ENCODE data around the gene SLC1A5.
A peak's percentile ranks its signal among the peaks of the same experiment; 100 is the strongest.

Gene SLC1A5

DNA sequence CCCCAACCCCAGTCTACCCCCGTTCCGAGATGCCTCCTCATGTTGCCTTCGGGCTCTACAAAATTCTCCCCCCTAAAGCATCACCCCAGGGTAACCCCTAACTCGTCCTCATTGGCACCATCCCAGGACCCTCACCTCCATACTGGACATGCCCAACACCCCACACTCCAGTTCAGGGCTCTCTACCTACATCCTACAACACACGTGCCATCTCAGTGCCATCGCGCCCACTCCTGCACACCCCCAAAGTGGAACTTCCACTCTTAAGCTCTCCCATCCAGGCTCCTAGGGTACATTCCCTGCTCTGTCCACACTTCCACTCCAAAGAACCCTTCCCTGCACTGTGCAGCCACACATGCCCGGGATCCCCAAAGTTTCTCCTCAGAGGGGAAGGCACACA, 43.4 kb downstream of the SLC1A5 start:
- H3K4me3 ChIP-seq (ENCODE audit: low read depth, low read length): peak overlapping the region; percentile 67

GRCh38 chr19:46744005-46744691, 44.2 kb downstream of the SLC1A5 start:
- H3K4me3 ChIP-seq (ENCODE audit: low read depth, low read length): no peak overlapping the region

DNA sequence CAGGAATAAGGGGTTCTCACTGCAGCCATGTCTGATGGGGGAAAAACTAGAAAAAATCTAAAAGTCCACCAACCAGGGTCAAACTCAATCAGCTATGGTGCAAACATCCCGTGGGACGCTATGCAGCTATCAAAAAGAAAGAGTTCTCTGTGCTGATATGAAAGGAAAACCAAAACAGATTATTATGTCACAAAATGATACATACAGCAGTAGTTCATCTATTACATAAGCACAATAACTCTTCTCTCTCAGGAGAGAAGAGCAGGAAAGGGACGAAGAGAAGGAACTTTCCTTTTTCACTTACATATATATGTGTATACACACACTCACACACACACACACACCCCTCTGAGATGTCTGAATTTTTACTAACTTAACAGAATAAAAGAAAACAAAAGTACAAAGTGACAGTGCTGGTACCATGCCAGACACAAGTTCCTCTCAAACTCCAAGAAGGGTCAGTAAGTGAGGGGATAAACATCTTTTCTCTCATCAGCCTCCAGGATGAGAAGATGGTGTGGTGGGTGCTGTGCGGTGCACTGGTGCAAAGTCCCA, 45.4 kb downstream of the SLC1A5 start:
- H3K4me3 ChIP-seq (ENCODE audit: low read depth, low read length): no peak overlapping the region

GRCh38 chr19:46741447-46741846, 46.9 kb downstream of the SLC1A5 start:
- no peak overlapping the region for H3K4me3 ChIP-seq (ENCODE audit: low read depth, low read length)

DNA sequence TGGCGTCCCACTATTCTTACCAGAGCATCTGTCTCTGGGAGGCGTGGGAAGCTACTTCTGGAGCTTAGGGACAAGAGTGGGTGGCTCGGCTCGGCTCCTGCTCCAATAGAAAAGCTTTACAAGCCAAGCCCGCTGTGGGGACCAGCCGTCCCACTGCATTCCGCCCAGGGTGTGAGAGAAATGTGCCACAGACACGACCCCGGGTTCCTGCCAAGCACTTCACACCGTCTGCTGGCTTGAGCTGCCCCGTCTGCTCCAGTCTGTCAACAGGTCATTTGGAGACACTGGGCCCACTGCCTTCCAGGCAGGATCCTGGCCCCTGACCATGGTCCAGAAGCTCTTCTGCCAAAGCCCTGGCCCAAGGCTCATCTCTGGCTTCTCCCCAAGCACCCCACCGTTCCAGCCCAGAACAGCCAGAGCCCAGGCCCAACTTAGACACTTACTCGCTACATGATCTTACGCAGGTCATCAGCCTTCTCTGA, 49.1 kb downstream of the SLC1A5 start:
- no peak overlapping the region for H3K4me3 ChIP-seq (ENCODE audit: low read depth, low read length)

DNA sequence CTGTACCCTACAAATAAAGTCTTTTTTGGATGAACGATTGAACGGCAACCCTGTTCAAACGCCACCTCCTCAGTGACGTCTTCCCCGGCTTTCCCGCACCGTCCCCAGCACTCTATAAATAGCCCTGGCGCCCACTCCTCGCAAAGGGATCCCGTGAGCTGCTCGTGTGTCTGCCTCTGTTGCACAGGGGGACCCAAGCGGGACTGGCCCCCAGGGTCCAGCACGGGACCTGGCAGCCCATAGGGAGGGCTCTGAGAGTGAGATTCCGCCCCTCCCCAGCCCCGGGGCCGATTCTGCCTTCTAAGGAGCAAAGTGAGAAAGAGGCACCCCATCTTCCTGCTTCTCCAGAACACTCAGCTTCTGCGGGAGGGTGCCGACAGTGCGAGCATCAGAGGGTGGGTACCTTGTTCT, 50.6 kb downstream of the SLC1A5 start:
- no peak overlapping the region for H3K4me3 ChIP-seq (ENCODE audit: low read depth, low read length)

GRCh38 chr19:46737298-46737654, 51.1 kb downstream of the SLC1A5 start:
- no peak overlapping the region for H3K4me3 ChIP-seq (ENCODE audit: low read depth, low read length)

GRCh38 chr19:46736531-46737297, 51.7 kb downstream of the SLC1A5 start:
- no peak overlapping the region for H3K4me3 ChIP-seq (ENCODE audit: low read depth, low read length)

DNA sequence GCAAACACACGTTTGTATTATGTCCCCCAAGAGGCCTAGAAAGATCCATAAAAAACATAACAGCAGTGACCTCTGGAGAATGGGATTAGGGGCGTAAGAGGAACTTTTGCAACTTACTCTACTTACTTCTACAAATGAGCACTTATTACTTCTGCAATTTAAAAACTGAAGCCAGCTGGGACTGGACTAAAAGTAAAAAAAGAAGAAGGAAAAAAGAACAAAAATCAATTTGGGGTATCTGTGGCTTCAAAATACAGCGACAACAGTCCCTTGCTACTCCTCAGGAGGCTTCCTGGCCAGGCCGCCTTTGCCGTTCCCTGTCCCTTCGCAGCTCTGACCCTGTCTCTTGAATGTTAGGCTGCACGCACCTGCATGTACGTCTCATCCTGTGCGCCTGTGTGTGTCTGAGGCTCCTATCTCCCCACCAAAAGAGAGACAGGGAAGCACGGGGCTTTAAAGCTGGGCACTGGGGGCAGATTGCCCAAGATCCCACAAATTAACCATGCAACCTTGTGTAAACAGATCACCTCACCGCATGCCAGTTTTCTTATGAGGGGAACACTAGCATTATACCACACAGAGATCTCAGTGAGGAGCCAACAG, 54.6 kb downstream of the SLC1A5 start:
- H3K4me3 ChIP-seq (ENCODE audit: low read depth, low read length): no peak overlapping the region

DNA sequence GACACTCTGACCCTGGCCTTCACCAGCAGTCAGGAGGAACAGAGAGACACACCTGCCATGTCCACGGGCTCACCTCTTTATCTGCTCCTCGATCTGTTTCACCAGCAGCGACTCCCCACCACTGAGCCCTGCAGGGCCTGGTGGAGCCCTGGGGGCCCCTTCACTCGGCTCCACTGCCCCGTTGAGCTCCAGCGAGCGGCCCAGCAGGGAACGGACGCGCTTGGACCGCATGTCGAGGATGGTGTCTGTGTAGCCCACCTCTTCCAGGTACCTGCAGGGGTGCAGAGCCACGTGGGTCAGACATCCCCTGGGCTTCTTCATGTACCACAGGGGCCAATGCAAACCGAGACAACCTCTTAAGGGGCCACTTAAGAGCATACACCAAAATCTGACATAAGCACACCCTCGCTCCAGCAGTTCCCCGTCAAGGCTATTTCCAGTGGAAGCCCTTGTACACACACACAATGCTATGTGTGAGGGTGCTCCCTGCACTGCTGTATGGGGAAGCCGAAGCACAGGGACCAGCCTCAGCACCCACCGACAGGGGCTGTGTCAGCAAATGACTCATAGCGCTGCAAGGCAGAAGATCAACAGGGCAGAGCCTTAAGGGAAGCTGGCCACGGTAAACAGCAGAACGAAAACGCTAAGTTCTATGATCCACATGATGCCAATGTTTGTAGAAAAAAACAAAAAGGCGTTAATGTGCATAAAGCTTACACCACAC, 55.3 kb downstream of the SLC1A5 start:
- no peak overlapping the region for H3K4me3 ChIP-seq (ENCODE audit: low read depth, low read length)

DNA sequence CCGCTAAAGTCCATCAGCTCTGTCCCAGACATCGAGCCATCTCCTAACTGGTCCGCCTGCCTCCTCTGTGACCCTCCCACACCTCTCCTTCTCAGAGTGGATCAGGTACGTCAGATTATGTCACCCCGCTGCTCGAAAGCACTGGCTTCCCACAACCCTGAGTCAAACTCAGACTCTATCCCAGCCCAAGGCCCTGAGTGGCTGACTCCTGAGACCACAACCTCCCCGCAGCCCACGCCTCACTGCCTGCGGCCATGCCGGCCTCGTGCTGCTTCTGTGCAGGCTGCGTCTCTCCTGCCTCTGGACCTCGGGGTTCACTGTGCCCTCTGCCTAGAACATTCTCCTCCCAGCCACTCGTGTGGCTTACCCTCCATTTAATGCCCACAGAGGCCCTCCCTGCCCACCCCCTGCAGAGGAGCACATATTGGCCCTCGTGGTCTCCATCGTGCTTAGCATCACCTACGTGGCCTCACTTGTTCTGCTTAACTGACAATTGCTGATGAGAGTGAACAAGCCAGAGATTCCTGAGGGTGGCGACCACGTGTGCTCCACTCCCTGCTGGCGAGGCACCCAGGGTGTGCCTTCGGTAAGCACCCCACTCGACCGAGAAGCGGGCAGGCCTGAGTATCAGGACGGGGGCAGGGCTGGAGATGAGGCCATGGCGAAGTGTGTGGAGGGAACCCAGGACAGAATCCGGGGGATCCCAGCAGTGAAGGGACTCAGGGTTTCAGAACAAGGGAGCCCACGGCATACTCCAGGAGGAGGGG, 56.0 kb downstream of the SLC1A5 start:
- no peak overlapping the region for H3K4me3 ChIP-seq (ENCODE audit: low read depth, low read length)

- H3K4me3 ChIP-seq (ENCODE audit: low read depth, low read length): no peak overlapping the region
These were observed 56.8 kb downstream of the SLC1A5 start for GRCh38 chr19:46731584-46731983.

DNA sequence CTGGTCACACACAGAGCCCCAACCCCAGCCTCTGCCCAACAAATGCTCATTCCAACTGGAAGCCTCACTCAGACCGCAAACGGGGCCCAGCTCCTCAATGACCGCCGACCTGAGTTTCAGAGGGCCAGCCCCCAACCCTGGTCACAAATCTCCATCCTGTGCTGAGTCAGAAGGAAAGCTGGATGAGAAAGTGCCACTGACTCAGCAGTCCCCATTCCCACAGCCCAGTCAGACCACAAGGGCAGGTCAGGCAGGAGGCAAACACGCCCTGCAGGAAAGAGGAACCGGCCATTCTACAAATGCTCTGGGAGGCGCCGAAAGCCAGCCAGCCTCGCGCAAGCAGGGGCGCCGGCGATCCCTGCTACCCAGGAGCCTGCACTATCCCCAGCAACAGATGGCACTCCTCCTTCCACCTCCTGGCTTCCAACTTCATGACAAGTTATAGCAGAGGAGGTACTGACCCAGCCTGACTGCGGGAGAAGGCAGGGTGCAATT, 57.3 kb downstream of the SLC1A5 start:
- no peak overlapping the region for H3K4me3 ChIP-seq (ENCODE audit: low read depth, low read length)

DNA sequence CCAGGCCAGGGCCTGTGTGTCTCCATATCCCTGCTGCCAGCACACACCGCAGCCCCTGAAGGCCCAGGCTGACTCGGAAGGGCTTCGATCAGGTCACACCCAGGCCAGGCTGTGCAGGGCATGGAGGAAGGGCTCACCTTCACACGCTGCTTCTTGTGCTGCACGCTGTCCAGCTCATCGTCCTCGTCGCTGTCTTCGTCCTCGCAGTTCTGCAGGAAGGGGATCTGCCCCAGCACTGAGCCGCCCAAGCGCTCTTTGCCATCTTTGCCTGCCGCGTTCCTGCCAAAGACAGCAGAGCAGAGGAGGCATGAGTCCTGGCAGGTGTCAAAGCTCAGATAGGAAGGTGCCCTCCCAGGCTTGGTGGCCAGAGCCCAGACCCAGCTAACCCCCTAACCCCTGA, 57.8 kb downstream of the SLC1A5 start:
- no peak overlapping the region for H3K4me3 ChIP-seq (ENCODE audit: low read depth, low read length)

- no peak overlapping the region for H3K4me3 ChIP-seq (ENCODE audit: low read depth, low read length)
These were observed 58.2 kb downstream of the SLC1A5 start for GRCh38 chr19:46730187-46730586.

- H3K4me3 ChIP-seq (ENCODE audit: low read depth, low read length): no peak overlapping the region
These were observed 58.7 kb downstream of the SLC1A5 start for GRCh38 chr19:46729696-46730095.

- H3K4me3 ChIP-seq (ENCODE audit: low read depth, low read length): no peak overlapping the region
These were observed 59.6 kb downstream of the SLC1A5 start for GRCh38 chr19:46728693-46729339.

DNA sequence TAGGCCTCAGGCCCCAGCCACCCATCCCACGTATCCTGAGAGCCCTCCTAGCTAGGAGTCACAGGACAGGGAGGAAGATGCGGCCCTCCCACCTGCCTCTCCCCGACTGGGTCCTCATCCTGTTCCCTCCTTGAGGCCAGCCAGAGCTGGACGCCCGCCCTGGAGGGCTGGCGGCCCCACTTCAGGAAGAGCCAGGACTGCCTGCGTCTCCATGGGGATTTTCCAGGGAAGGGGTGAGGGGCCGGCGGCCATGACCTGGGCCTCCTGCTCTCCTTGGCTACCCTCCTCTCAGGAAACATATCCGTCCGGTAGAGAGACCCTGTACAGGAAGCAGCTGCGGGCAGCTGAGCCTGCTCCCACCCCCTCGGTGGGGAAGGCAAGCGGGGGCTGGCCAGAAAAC, 60.2 kb downstream of the SLC1A5 start:
- H3K4me3 ChIP-seq (ENCODE audit: low read depth, low read length): no peak overlapping the region

GRCh38 chr19:46727757-46728156, 60.6 kb downstream of the SLC1A5 start:
- H3K4me3 ChIP-seq (ENCODE audit: low read depth, low read length): no peak overlapping the region
